Liver (tissue), 9 donors: ENCODE data around the gene A2ML1. TPM values are rescaled to one million over a fixed set of nuclear protein-coding genes. Genes with fewer than 3 reads are reported as not detected.

ENCODE experiments used
- DNase-seq: peaks from one replicate; pipeline ENCODE4 v3.0.0-alpha.2; 2017; ENCODE audit warnings: low spot score
- H3K27ac ChIP-seq, 2 donors: one replicate each; pipeline ENCODE4 v1.7.0; 2013; ENCODE audit warnings: inconsistent platforms in 2 of 2, low read length in 2 of 2, control low read depth in 1 of 2, low read depth in 1 of 2, mild to moderate bottlenecking in 1 of 2
- H3K27me3 ChIP-seq, 4 donors: one replicate each; pipeline versions ENCODE4 v1.6.1 to v1.7.0; 2013; ENCODE audit warnings: low read length in 3 of 4, inconsistent platforms in 1 of 4, mild to moderate bottlenecking in 1 of 4, moderate library complexity in 1 of 4; ENCODE audit not compliant: control insufficient read depth in 4 of 4, insufficient read depth in 4 of 4
- H3K36me3 ChIP-seq, 4 donors: one replicate each; pipeline versions ENCODE4 v1.6.1 to v1.7.0; 2013; ENCODE audit warnings: low read length in 3 of 4, mild to moderate bottlenecking in 3 of 4, low read depth in 1 of 4, moderate library complexity in 1 of 4; ENCODE audit not compliant: control insufficient read depth in 4 of 4, insufficient read depth in 3 of 4
- H3K4me1 ChIP-seq, 4 donors: one replicate each; pipeline versions ENCODE4 v1.6.1 to v1.7.0; 2013; ENCODE audit warnings: low read length in 3 of 4, mild to moderate bottlenecking in 3 of 4, moderate library complexity in 1 of 4; ENCODE audit not compliant: control insufficient read depth in 4 of 4, insufficient read depth in 4 of 4
- H3K4me3 ChIP-seq, 3 donors: one replicate each; pipeline versions ENCODE4 v1.6.1 to v1.7.0; 2013; ENCODE audit warnings: low read length in 3 of 3, control low read depth in 1 of 3, low read depth in 1 of 3, mild to moderate bottlenecking in 1 of 3
- H3K9ac ChIP-seq, 2 donors: one replicate each; pipeline ENCODE4 v1.7.0; 2013; ENCODE audit warnings: low read length in 2 of 2, mild to moderate bottlenecking in 2 of 2, moderate library complexity in 2 of 2, control low read depth in 1 of 2, low read depth in 1 of 2
- H3K9me3 ChIP-seq, 4 donors: one replicate each; pipeline versions ENCODE4 v1.6.1 to v1.7.0; 2013; ENCODE audit warnings: low read length in 3 of 4; ENCODE audit not compliant: control insufficient read depth in 4 of 4
- EGR1 ChIP-seq, 2 donors: IDR thresholded peaks; 2 replicates each; pipeline ENCODE4 v1.6.1; 2016 to 2018; ENCODE audit warnings: antibody characterized with exemption in 2 of 2, low read depth in 2 of 2
- FOXA1 ChIP-seq: IDR thresholded peaks from 2 replicates; pipeline ENCODE4 v1.6.1; 2016; ENCODE audit warnings: antibody characterized with exemption
- FOXA2 ChIP-seq: IDR thresholded peaks from 2 replicates; pipeline ENCODE4 v1.6.1; 2016; ENCODE audit warnings: antibody characterized with exemption
- GABPA ChIP-seq, 2 donors: IDR thresholded peaks in 1 of 2; conservative IDR thresholded peaks in 1 of 2; 2 replicates each; pipeline ENCODE4 v1.6.1; 2016; ENCODE audit warnings: antibody characterized with exemption in 2 of 2, mild to moderate bottlenecking in 1 of 2, moderate library complexity in 1 of 2
- HNF4A ChIP-seq, 2 donors: conservative IDR thresholded peaks; 2 replicates each; pipeline ENCODE4 v1.6.1; 2016; ENCODE audit warnings: antibody characterized with exemption in 2 of 2, mild to moderate bottlenecking in 2 of 2
- HNF4G ChIP-seq: IDR thresholded peaks from 2 replicates; pipeline ENCODE4 v1.6.1; 2016; ENCODE audit warnings: antibody characterized with exemption
- JUND ChIP-seq, 2 donors: IDR thresholded peaks; 2 replicates each; pipeline ENCODE4 v1.6.1; 2016; ENCODE audit warnings: antibody characterized with exemption in 2 of 2
- NR2F2 ChIP-seq: IDR thresholded peaks from 2 replicates; pipeline ENCODE4 v1.6.1; 2016; ENCODE audit warnings: antibody characterized with exemption
- RAD21 ChIP-seq, 2 donors: IDR thresholded peaks; 2 replicates each; pipeline ENCODE4 v1.6.1; 2016; ENCODE audit warnings: antibody characterized with exemption in 2 of 2, mild to moderate bottlenecking in 2 of 2
- RXRA ChIP-seq, 2 donors: IDR thresholded peaks; 2 replicates each; pipeline ENCODE4 v1.6.1; 2017 to 2018; ENCODE audit warnings: antibody characterized with exemption in 2 of 2, mild to moderate bottlenecking in 1 of 2
- TAF1 ChIP-seq: conservative IDR thresholded peaks from 2 replicates; pipeline ENCODE4 v1.6.1; 2016; ENCODE audit warnings: antibody characterized with exemption, mild to moderate bottlenecking
- YY1 ChIP-seq: IDR thresholded peaks from 2 replicates; pipeline ENCODE4 v1.6.1; 2016; ENCODE audit warnings: antibody characterized with exemption, mild to moderate bottlenecking
- WGBS: extraction: QIAGEN DNeasy Blood & Tissue Kit; methylation state at CpG from one replicate; pipeline ENCODE4 v1.1.7; 2013; 5-methylcytosine and 5-hydroxymethylcytosine counted together
- polyA plus RNA-seq, 2 donors: library from polyadenylated mRNA; stranded (reverse) in 1 of 2; unstranded in 1 of 2; fragments of 200-250 nt in 1 of 2; fragments of >200 nt in 1 of 2; fragmentation: Nextera tagmentation in 1 of 2; extraction: Ambion mirVana in 1 of 2; gene quantifications; one replicate each; pipeline versions ENCODE4 v1.2.1 to v1.2.3, GENCODE V29; 2013 to 2015
- total RNA-seq, 2 donors: library from RNA; depleted of rRNA; stranded (reverse); fragments of >200 nt; gene quantifications; one replicate each; pipeline ENCODE4 v1.2.3, GENCODE V29; 2014
- TF ChIP-seq, protein P1 (sequence below): IDR thresholded peaks from 2 replicates; pipeline ENCODE4 v1.6.1; 2016; ENCODE audit warnings: antibody characterized with exemption
- TF ChIP-seq, protein P2 (sequence below): fragments of 150-350 bp; IDR thresholded peaks from 2 replicates; pipeline ENCODE4 v1.5.1; 2017; ENCODE audit warnings: improper control_type of control experiment, low read depth, low read length; ENCODE audit not compliant: missing input control
- TF ChIP-seq, protein P3 (sequence below): IDR thresholded peaks from 2 replicates; pipeline ENCODE4 v1.6.1; 2016; ENCODE audit warnings: antibody characterized with exemption, mild to moderate bottlenecking
- TF ChIP-seq, protein P4 (sequence below): IDR thresholded peaks from 2 replicates; pipeline ENCODE4 v1.6.1; 2016; ENCODE audit warnings: antibody characterized with exemption
- donor health status: healthy.
- donor health status: healthy.
- donor health status: healthy.
- donor health status: healthy.
- donor health status: healthy.

A2ML1 gene
- total RNA-seq (under 1 TPM in 1 of 2 donors, not detected in 1; 0.19 TPM), polyA plus RNA-seq (under 1 TPM in 1 of 2 donors, not detected in 1; 0.03 TPM)

DNA sequence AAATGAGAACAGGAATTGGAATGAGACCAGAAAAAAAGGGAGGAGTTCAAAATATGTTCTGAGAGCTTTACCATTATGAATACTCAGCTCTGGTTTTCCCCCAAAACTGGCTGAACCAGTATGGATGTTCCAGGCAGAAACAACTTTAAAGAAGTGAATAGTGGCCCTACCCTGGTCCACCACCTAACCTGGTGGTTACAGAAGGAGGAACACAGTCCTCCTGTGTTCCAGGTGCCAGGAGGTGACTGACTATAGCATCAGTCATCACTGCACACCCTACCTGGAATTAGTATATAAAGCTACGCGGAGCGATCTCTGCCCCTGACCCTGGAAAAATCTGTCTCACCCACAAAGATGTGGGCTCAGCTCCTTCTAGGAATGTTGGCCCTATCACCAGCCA, at the start of gene A2ML1:
A2ML1 (plus strand) TSS at position 324 of the 400 bp plus-strand sequence; CDS start at position 355, 31 bp downstream.
- DNase-seq: no peak
- Histone ChIP-seq H3K9ac (no peak within 1 kb of the TSS), H3K4me1 (no peaks in the 10 kb centered on the region), H3K36me3 (no peaks in the 10 kb centered on the region), H3K4me3 (no peak within 1 kb of the TSS), H3K27me3 (no peaks in the 10 kb centered on the region), H3K27ac (no peak within 1 kb of the TSS), H3K9me3 (peaks cover 0 to 6% (median 0%) of the 10 kb centered on the region in 4 donors)
- TF ChIP-seq, protein P1, sequence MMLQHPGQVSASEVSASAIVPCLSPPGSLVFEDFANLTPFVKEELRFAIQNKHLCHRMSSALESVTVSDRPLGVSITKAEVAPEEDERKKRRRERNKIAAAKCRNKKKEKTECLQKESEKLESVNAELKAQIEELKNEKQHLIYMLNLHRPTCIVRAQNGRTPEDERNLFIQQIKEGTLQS: no peak
- no peak for TF ChIP-seq FOXA2
- TF ChIP-seq TAF1: no peak
- 96% methylated on average over 3 of the region's 3 CpGs for WGBS

DNA sequence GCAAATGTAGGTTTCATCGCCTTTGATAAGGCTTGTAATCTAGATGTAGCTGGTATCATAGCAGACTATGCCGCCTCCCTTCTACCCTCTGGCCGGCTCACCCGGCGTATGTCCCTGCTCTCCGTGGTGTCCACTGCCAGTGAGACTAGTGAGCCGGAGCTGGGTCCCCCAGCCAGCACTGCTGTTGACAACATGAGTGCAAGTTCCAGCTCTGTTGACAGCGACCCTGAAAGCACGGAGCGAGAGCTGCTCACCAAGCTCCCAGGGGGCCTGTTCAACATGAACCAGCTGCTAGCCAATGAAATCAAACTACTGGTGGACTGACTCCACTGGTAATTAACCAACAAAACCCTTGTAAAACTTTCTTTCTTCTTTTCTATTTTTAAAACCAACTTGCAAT, 49.0 kb upstream of the A2ML1 start:
- Histone ChIP-seq H3K27ac (no peak overlapping the region), H3K4me3 (no peak overlapping the region), H3K9me3 (no peaks in the 10 kb centered on the region), H3K36me3 (no peaks in the 10 kb centered on the region), H3K27me3 (no peaks in the 10 kb centered on the region), H3K4me1 (no peaks in the 10 kb centered on the region), H3K9ac (no peak overlapping the region)
- no peak for DNase-seq
- TF ChIP-seq, protein P2, sequence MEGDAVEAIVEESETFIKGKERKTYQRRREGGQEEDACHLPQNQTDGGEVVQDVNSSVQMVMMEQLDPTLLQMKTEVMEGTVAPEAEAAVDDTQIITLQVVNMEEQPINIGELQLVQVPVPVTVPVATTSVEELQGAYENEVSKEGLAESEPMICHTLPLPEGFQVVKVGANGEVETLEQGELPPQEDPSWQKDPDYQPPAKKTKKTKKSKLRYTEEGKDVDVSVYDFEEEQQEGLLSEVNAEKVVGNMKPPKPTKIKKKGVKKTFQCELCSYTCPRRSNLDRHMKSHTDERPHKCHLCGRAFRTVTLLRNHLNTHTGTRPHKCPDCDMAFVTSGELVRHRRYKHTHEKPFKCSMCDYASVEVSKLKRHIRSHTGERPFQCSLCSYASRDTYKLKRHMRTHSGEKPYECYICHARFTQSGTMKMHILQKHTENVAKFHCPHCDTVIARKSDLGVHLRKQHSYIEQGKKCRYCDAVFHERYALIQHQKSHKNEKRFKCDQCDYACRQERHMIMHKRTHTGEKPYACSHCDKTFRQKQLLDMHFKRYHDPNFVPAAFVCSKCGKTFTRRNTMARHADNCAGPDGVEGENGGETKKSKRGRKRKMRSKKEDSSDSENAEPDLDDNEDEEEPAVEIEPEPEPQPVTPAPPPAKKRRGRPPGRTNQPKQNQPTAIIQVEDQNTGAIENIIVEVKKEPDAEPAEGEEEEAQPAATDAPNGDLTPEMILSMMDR: no peak
- no peak for TF ChIP-seq YY1
- no peak for TF ChIP-seq JUND (IDR thresholded peaks at IDR 0.05)
- no peak for TF ChIP-seq RXRA (IDR thresholded peaks at IDR 0.05)
- TF ChIP-seq, protein P3, sequence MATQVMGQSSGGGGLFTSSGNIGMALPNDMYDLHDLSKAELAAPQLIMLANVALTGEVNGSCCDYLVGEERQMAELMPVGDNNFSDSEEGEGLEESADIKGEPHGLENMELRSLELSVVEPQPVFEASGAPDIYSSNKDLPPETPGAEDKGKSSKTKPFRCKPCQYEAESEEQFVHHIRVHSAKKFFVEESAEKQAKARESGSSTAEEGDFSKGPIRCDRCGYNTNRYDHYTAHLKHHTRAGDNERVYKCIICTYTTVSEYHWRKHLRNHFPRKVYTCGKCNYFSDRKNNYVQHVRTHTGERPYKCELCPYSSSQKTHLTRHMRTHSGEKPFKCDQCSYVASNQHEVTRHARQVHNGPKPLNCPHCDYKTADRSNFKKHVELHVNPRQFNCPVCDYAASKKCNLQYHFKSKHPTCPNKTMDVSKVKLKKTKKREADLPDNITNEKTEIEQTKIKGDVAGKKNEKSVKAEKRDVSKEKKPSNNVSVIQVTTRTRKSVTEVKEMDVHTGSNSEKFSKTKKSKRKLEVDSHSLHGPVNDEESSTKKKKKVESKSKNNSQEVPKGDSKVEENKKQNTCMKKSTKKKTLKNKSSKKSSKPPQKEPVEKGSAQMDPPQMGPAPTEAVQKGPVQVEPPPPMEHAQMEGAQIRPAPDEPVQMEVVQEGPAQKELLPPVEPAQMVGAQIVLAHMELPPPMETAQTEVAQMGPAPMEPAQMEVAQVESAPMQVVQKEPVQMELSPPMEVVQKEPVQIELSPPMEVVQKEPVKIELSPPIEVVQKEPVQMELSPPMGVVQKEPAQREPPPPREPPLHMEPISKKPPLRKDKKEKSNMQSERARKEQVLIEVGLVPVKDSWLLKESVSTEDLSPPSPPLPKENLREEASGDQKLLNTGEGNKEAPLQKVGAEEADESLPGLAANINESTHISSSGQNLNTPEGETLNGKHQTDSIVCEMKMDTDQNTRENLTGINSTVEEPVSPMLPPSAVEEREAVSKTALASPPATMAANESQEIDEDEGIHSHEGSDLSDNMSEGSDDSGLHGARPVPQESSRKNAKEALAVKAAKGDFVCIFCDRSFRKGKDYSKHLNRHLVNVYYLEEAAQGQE: no peak
- TF ChIP-seq TAF1: no peak
- TF ChIP-seq FOXA2: no peak
- TF ChIP-seq FOXA1: no peak
- no peak for TF ChIP-seq HNF4G
- no peak for TF ChIP-seq EGR1 (IDR thresholded peaks at IDR 0.05; ENCODE audit: low read depth in 2 of 2)
- TF ChIP-seq RAD21 (IDR thresholded peaks at IDR 0.05): no peak
- TF ChIP-seq GABPA (IDR thresholded peaks at IDR 0.05 in 1 of 2, conservative IDR thresholded peaks at IDR 0.05 in 1 of 2): no peak
- TF ChIP-seq, protein P4, sequence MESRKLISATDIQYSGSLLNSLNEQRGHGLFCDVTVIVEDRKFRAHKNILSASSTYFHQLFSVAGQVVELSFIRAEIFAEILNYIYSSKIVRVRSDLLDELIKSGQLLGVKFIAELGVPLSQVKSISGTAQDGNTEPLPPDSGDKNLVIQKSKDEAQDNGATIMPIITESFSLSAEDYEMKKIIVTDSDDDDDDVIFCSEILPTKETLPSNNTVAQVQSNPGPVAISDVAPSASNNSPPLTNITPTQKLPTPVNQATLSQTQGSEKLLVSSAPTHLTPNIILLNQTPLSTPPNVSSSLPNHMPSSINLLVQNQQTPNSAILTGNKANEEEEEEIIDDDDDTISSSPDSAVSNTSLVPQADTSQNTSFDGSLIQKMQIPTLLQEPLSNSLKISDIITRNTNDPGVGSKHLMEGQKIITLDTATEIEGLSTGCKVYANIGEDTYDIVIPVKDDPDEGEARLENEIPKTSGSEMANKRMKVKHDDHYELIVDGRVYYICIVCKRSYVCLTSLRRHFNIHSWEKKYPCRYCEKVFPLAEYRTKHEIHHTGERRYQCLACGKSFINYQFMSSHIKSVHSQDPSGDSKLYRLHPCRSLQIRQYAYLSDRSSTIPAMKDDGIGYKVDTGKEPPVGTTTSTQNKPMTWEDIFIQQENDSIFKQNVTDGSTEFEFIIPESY: no peak
- TF ChIP-seq, protein P1: no peak
- TF ChIP-seq HNF4A (conservative IDR thresholded peaks at IDR 0.05): no peak
- TF ChIP-seq NR2F2: no peak
- 96% methylated on average over 10 of the region's 10 CpGs for WGBS
